ENCODE results near the gene DNAJC13. TPM values are rescaled to one million over a fixed set of nuclear protein-coding genes. Genes with fewer than 3 reads are reported as not detected.

Gene DNAJC13
- total RNA-seq, 1 donor from 2014 or later: 32.8 TPM

DNA sequence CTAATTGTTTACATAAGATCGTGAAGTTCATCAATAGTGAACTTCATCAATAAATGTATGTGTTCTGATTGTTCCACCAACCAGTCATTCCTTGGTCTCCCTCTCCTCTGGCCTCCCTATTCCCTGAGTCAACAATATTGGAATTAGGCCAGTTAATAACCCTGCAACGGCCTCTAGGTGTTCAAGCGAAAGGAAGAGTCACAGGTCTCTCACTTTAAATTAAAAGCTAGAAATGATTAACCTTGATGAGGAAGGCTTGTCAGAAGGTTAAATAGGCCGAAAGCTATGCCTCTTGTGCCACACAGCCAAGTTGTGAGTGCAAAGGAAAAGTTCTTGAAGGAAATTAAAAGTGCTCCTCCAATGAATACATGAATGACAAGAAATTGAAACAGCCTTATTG is 90.4 kb downstream of the DNAJC13 start:
- H3K9me3 Mint-ChIP-seq: no peaks in the 10 kb centered on the region
- no peak for DNase-seq (ENCODE audit: low spot score)
- H3K27me3 Mint-ChIP-seq (ENCODE audit: low read depth): no peaks in the 10 kb centered on the region
- intact Hi-C loops (cut with micrococcal nuclease): no loop called here
- H3K27ac Mint-ChIP-seq: no peak overlapping the region
- H3K4me3 Mint-ChIP-seq (ENCODE audit: low read depth): no peak overlapping the region
- H3K36me3 Mint-ChIP-seq (ENCODE audit: low read depth): peaks cover 60% of the 10 kb centered on the region
- H3K4me1 Mint-ChIP-seq (ENCODE audit: low read depth): no peaks in the 10 kb centered on the region

DNA sequence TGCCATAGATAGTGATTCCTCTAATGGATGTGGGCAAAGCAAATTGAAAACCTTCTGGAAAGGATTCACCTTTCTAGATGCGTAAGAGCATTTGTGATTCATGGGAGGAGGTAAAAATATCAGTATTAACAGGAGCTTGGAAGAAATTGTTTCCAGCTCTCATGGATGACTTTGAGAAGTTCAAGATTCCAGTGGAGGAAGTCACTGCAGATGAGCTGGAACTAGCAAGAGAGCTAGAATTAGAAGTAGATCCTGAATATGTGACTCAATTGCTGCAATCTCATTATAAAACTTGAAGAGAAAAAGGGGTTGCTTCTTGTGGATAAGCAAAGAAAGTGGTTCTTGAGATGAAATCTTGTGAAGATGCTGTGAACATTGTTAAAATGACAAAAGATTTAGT is 91.8 kb downstream of the DNAJC13 start:
- Mint-ChIP-seq H3K27ac (no peak overlapping the region), H3K4me1 (ENCODE audit: low read depth) (no peaks in the 10 kb centered on the region), H3K4me3 (ENCODE audit: low read depth) (no peak overlapping the region), H3K36me3 (ENCODE audit: low read depth) (peaks cover 61% of the 10 kb centered on the region), H3K9me3 (no peaks in the 10 kb centered on the region), H3K27me3 (ENCODE audit: low read depth) (no peaks in the 10 kb centered on the region)
- intact Hi-C loops (cut with micrococcal nuclease): no loop called here
- no peak for DNase-seq (ENCODE audit: low spot score)

DNA sequence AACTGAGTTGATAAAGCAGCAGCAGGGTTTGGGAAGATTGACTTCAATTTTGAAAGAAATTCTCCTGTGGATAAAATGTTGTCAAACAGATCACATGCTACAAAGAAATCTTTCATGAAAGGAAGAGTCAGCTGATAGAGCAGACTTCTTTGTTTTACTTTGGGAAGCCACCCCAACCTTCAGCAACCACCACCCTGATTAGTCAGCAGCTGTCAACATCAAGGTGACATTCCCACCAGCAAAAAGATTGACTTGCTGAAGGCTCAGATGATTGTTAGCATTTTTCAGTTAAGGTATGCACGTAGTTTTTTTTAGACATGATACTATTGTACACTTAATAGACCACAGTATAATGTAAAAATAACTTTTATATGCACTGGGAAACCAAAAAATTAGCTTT is 92.2 kb downstream of the DNAJC13 start:
- H3K4me3 Mint-ChIP-seq (ENCODE audit: low read depth): no peak overlapping the region
- no peaks in the 10 kb centered on the region for H3K4me1 Mint-ChIP-seq (ENCODE audit: low read depth)
- intact Hi-C loops (cut with micrococcal nuclease): no loop called here
- H3K36me3 Mint-ChIP-seq (ENCODE audit: low read depth): peaks cover 64% of the 10 kb centered on the region
- no peaks in the 10 kb centered on the region for H3K27me3 Mint-ChIP-seq (ENCODE audit: low read depth)
- no peaks in the 10 kb centered on the region for H3K9me3 Mint-ChIP-seq
- H3K27ac Mint-ChIP-seq: no peak overlapping the region
- DNase-seq (ENCODE audit: low spot score): no peak

DNA sequence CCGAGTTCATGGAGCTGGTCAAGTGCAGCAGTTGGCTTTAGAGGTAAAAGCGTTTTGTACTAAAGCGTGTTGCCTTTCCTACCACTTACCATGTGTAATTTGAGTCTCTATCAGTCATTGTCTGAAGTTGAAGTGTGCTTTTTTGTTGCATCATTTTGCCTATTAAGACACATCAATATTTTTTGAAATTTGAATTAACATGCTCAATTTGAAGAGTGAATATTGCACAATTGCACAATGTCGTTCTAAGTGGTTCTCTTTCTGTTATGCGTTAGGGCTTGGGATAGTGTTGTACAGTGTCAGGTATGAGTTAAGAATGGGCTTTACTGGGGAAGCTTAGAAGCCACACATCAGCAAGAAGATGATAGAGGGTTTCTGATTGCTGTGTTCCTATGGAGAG is 95.8 kb downstream of the DNAJC13 start:
- intact Hi-C loops (cut with micrococcal nuclease): no loop called here
- Mint-ChIP-seq H3K9me3 (no peaks in the 10 kb centered on the region), H3K4me3 (ENCODE audit: low read depth) (no peak overlapping the region), H3K27me3 (ENCODE audit: low read depth) (no peaks in the 10 kb centered on the region), H3K4me1 (ENCODE audit: low read depth) (peaks cover 4% of the 10 kb centered on the region), H3K27ac (no peak overlapping the region), H3K36me3 (ENCODE audit: low read depth) (peaks cover 67% of the 10 kb centered on the region)
- no peak for DNase-seq (ENCODE audit: low spot score)

DNA sequence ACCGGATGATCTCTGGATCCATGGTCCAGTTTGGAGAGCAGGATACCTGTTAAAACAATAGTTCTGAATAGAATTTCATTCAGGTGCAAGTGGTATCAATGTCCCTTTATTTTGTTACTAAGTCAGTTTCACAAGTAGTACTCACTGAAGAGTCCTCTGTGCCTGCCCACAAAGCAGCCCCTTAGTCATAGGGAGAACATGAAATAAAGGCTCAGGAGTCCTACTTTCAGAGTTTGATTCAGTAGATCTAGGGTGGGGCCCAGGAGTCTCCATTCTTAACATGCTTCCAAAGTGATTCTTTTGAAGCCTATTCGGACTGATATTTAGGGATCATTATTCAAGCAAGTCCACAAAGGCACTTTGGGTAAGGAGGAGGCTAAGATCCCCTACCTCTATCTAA is 100.0 kb downstream of the DNAJC13 start:
- Mint-ChIP-seq H3K27ac (no peak overlapping the region), H3K9me3 (no peaks in the 10 kb centered on the region), H3K4me3 (ENCODE audit: low read depth) (no peak overlapping the region), H3K4me1 (ENCODE audit: low read depth) (peaks cover 24% of the 10 kb centered on the region), H3K36me3 (ENCODE audit: low read depth) (peaks cover 64% of the 10 kb centered on the region), H3K27me3 (ENCODE audit: low read depth) (no peaks in the 10 kb centered on the region)
- intact Hi-C loops (cut with micrococcal nuclease): no loop called here
- DNase-seq (ENCODE audit: low spot score): no peak

DNA sequence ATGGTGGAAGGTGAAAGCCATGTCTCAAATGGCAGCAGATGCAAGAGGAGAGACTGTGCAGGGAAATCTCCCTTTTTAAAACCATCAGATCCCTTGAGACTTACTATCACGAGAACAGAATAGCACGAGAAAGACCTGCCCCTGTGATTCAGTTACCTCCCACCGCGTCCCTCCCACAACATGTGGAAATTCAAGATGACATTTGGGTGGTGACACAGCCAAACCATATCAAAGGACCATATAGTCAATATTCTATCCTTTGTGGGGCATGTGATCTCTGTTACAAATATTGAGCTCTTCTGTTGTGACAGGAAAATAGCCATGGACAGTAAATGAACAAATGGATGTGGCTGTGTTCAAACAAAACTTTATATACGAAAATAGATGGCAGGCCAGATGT is 102.6 kb downstream of the DNAJC13 start:
- peaks cover 30% of the 10 kb centered on the region for H3K4me1 Mint-ChIP-seq (ENCODE audit: low read depth)
- no peak overlapping the region for H3K4me3 Mint-ChIP-seq (ENCODE audit: low read depth)

DNA sequence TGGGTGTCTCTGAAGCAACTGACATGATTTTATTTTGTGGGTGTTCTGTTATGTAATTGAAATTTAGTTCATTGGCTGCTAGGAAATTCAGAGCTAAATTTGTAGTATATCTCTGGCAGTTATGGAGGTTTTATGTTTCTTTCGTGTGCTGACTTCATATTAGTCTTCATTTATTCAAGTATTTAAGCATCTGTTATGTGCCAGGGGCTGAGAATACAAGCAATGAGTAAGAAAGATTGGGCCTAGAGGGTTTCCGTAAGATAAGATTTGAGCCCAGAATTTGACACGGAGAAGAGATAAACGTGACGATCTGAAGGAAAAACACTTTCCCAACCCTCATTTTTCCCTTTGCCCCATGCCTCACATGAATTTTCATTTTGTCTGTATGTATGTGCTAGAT is 104.6 kb downstream of the DNAJC13 start:
- Mint-ChIP-seq H3K36me3 (ENCODE audit: low read depth) (peaks cover 64% of the 10 kb centered on the region), H3K4me1 (ENCODE audit: low read depth) (peaks cover 29% of the 10 kb centered on the region), H3K27ac (no peak overlapping the region), H3K27me3 (ENCODE audit: low read depth) (no peaks in the 10 kb centered on the region), H3K9me3 (no peaks in the 10 kb centered on the region), H3K4me3 (ENCODE audit: low read depth) (no peak overlapping the region)
- DNase-seq (ENCODE audit: low spot score): no peak
- intact Hi-C loops (cut with micrococcal nuclease): loop anchor here (5.0 kb wide), 1 partner anchor 85 kb away; no protein-coding TSS in a partner anchor

More for the DNA sequence above, 102.6 kb downstream of the DNAJC13 start:
- Mint-ChIP-seq H3K36me3 (ENCODE audit: low read depth) (peaks cover 60% of the 10 kb centered on the region), H3K9me3 (no peaks in the 10 kb centered on the region), H3K27ac (no peak overlapping the region), H3K27me3 (ENCODE audit: low read depth) (no peaks in the 10 kb centered on the region)
- intact Hi-C loops (cut with micrococcal nuclease): loop anchor here (5.0 kb wide), 1 partner anchor 83 kb away; no protein-coding TSS in a partner anchor
- DNase-seq (ENCODE audit: low spot score): no peak

DNA sequence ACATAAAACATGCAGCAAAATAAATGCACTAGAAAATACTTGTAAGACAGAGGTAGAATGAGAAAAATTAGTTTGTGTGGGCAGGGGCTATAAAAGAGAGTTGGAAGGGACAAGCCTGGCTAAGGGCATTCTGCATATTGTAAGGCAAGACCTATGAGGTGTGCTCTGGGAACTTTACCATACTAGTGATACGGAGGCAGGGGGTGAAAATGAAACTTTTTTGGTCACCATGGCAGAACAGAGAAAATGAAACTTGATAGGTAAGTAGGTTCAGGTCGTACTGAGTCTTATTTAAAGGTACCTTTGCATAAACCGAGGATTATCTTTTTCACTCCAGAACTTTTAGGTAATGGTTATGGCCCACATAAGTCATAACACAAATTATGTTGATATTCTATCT is 105.1 kb downstream of the DNAJC13 start:
- Mint-ChIP-seq H3K27ac (no peak overlapping the region), H3K36me3 (ENCODE audit: low read depth) (peaks cover 61% of the 10 kb centered on the region), H3K4me1 (ENCODE audit: low read depth) (peaks cover 25% of the 10 kb centered on the region), H3K27me3 (ENCODE audit: low read depth) (no peaks in the 10 kb centered on the region), H3K9me3 (no peaks in the 10 kb centered on the region), H3K4me3 (ENCODE audit: low read depth) (no peak overlapping the region)
- intact Hi-C loops (cut with micrococcal nuclease): loop anchor here (5.0 kb wide), 1 partner anchor 85 kb away; no protein-coding TSS in a partner anchor
- no peak for DNase-seq (ENCODE audit: low spot score)

DNA sequence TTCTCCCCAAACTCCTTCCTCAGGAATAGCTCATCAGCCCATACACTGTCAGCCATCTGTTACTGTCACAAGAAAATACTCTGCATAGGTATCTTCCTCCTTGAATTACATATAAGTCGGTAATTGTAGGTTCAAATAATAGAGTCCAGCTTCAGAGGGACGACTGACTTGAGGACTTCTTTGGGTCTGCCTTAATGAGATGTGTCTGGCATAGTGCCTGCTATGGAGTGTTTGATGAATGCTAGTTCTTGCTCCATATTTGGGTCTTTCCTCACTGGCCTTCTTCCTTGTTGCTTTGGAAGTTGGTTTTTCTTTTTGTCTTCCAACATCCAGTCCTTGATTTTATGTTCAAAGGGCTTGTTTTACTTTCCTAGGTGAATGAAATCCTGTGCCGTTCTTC is 113.3 kb downstream of the DNAJC13 start:
- no peak overlapping the region for H3K4me3 Mint-ChIP-seq (ENCODE audit: low read depth)
- no peaks in the 10 kb centered on the region for H3K9me3 Mint-ChIP-seq
- H3K36me3 Mint-ChIP-seq (ENCODE audit: low read depth): peaks cover 47% of the 10 kb centered on the region
- intact Hi-C loops (cut with micrococcal nuclease): loop anchor here (10.0 kb wide), 1 partner anchor 176 kb away; no protein-coding TSS in a partner anchor
- DNase-seq (ENCODE audit: low spot score): no peak
- H3K27me3 Mint-ChIP-seq (ENCODE audit: low read depth): no peaks in the 10 kb centered on the region
- no peaks in the 10 kb centered on the region for H3K4me1 Mint-ChIP-seq (ENCODE audit: low read depth)
- H3K27ac Mint-ChIP-seq: no peak overlapping the region

DNA sequence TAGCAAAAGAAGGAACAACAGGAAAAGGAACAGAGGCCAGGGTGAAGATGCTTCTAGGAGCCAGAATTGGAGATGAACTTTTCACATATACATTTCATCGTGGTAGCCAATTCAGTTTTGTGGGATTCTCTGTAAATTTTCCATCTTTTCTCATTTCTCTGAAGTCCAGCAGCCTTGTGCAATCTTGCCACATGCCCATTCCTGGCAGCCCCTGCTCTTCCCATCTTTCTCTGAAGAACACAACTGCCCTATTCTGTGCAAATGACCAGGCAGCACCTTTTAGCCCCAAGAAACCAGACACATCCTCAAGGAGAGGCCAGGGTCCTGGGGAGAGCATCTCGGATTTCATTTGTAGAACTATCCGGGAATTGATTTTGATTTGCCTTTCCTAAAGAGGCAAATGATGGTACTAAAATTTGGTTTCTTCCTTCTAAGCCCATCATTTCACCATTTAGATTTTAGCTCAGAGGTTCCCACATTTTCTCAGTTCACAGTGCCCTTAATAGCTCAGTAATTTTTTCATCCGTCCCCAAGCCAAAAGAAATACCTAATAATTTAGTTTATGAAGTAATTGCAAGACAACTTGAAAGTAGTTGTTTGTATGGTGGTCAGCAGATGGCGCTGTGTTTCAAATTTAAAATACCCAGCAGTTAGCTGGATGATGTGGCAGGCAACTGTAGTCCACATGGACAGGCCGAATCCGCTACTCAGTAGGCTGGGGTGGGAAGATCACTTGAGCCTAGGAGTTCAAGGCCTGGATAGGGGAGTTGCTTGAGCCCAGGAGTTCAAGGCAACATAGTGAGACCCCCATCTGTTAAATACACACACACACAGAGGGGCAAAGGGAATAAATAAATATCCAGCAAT is 118.5 kb downstream of the DNAJC13 start:
- Mint-ChIP-seq H3K36me3 (ENCODE audit: low read depth) (peaks cover 52% of the 10 kb centered on the region), H3K4me1 (ENCODE audit: low read depth) (peaks cover 22% of the 10 kb centered on the region), H3K4me3 (ENCODE audit: low read depth) (no peak overlapping the region)

DNA sequence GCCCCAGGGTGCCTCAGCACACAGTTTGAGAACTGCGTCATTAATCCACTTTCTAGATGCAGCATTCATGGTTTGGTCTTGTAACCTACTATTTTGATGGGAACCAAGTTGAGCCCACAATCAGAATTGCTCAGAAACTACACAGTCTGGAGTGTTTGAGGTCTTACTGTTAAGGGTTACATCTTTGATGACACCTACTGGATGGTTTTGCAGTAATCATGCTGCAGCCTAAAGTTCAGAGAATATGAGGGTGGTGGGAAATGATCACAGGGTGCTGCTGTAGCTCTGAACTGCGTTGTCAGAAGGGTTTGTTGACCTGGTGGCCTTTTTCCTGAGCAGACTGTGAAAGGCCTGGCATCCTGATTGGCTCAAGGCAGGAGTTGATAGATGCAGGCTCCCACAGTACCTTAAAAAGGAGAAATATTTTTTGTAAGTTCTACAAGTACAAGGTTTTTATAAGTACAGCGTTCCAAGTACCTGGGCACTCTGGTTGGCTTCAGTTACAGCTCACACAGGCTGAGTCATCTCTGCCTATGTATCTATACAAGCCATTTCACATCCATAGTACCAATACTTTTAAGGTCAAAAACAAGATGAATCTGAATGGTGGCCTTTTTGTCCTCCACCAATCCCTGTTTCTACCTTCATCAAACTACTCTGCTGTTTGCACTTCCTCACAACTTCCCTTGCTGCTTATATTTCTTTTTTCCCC is 119.3 kb downstream of the DNAJC13 start:
- Mint-ChIP-seq H3K9me3 (no peaks in the 10 kb centered on the region), H3K4me3 (ENCODE audit: low read depth) (no peak overlapping the region), H3K36me3 (ENCODE audit: low read depth) (peaks cover 53% of the 10 kb centered on the region), H3K27ac (peak overlapping the region; percentile 72), H3K27me3 (ENCODE audit: low read depth) (no peaks in the 10 kb centered on the region), H3K4me1 (ENCODE audit: low read depth) (peaks cover 24% of the 10 kb centered on the region)
- DNase-seq (ENCODE audit: low spot score): no peak
- intact Hi-C loops (cut with micrococcal nuclease): loop anchor here (1.0 to 10.0 kb wide), 6 partner anchors 8 to 182 kb away; partner anchors contain the start of gene UBA5

More for the DNA sequence above, 118.5 kb downstream of the DNAJC13 start:
- Mint-ChIP-seq H3K27me3 (ENCODE audit: low read depth) (no peaks in the 10 kb centered on the region), H3K9me3 (no peaks in the 10 kb centered on the region), H3K27ac (peak overlapping the region; percentile 72)
- peak; percentile 24 for DNase-seq (ENCODE audit: low spot score)
- intact Hi-C loops (cut with micrococcal nuclease): loop anchor here (1.0 to 10.0 kb wide), 6 partner anchors 8 to 181 kb away; partner anchors contain the start of gene UBA5

DNA sequence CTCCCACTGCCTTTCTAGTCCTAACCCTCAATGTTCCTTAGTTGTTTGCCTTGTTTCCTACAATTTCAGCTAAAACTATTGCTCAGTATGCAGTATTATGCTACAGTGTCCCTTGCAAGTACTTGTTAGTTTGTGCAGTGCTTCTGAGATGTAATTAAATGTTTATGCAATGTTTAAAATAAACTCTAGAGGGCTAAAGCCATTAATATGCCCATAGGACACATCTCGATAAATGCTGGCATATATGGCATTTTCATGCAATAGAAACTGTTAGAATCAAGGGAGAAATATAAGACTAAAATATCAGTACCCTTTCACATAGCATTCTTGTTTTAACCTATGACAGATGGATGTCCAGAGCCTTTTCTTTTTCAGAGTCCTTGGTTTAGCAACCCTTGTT is 120.0 kb downstream of the DNAJC13 start:
- Mint-ChIP-seq H3K4me1 (ENCODE audit: low read depth) (peaks cover 31% of the 10 kb centered on the region), H3K27me3 (ENCODE audit: low read depth) (no peaks in the 10 kb centered on the region), H3K27ac (peak overlapping the region; percentile 72), H3K36me3 (ENCODE audit: low read depth) (peaks cover 57% of the 10 kb centered on the region), H3K9me3 (no peaks in the 10 kb centered on the region), H3K4me3 (ENCODE audit: low read depth) (no peak overlapping the region)
- intact Hi-C loops (cut with micrococcal nuclease): loop anchor here (2.0 to 10.0 kb wide), 2 partner anchors 14 to 182 kb away; no protein-coding TSS in a partner anchor
- no peak for DNase-seq (ENCODE audit: low spot score)

DNA sequence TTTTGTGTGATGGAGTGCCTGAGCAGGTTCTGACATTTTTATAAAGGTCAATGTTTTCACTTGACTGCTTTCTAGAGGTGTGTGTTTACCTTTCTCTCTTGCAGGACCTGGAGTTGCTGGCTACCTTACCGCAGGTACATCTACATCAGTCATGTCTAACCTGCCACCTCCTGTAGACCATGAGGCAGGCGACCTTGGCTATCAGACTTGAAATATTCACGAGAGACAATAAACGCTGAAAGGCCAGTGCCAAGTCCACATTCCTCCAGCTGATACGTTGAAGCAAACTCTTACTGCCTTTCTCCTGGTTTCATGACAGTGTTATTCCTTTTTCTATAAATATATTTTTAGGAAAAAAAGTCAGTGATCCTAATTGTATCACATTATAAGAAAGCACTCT is 120.8 kb downstream of the DNAJC13 start:
- no peak for DNase-seq (ENCODE audit: low spot score)
- Mint-ChIP-seq H3K9me3 (no peaks in the 10 kb centered on the region), H3K4me3 (ENCODE audit: low read depth) (no peak overlapping the region), H3K27ac (no peak overlapping the region), H3K27me3 (ENCODE audit: low read depth) (no peaks in the 10 kb centered on the region), H3K36me3 (ENCODE audit: low read depth) (peaks cover 58% of the 10 kb centered on the region), H3K4me1 (ENCODE audit: low read depth) (peaks cover 38% of the 10 kb centered on the region)
- intact Hi-C loops (cut with micrococcal nuclease): loop anchor here (10.0 kb wide), 1 partner anchor 183 kb away; no protein-coding TSS in a partner anchor

Measured in activated T-helper 2 cell treated with anti-CD3 and anti-CD28 coated beads, Interferon-gamma antibody, Interleukin-2, Interleukin-4, amounts not matched to agents 10 μg/mL and 5 μg/mL and 100 μg/mL, durations not matched to agents 14 hours and 24 hours and 36 hours (primary cell).